MM.1S (cell line): ENCODE data around the gene OLIG2.

ENCODE experiments used
- CTCF ChIP-seq: fragments of 300-600 bp; sonication (generic); IDR thresholded peaks from 2 replicates; pipeline ENCODE4 v1.5.1; 2016; ENCODE audit warnings: antibody characterized with exemption, low read length, mixed read lengths
- EZH2 ChIP-seq: fragments of 300-600 bp; sonication (generic); optimal IDR thresholded peaks from 2 replicates; pipeline ENCODE3; 2017; ENCODE audit warnings: low read depth, mild to moderate bottlenecking, antibody characterized with exemption, low read length, mixed read lengths

DNA sequence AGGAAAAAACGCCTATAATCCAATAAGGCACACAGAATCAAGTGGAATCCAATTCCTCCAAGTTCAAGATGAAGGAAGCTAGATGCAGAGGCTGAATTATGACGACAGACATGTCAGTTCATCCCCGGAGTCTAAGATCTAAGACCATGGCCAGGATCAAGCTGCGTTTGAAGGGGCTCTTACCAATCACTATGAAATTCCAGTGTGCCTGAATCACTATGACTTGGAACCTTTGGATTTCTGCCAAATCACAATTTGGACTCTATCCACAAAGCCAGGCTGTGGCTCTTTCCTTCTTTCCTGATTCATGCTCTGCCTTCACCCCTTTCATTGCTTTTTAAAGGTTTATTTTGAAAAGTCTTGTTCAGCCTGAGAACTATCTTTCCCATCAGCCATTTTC lies 17.1 kb downstream of the OLIG2 start:
- TF ChIP-seq CTCF = no peak
- TF ChIP-seq EZH2 = no peak
